Vagina (tissue), 2 donors: Measurements from ENCODE around the gene IFNL4.
"Not testable (repeated sequence)": the region's sequence is repeated elsewhere in the genome, so short reads cannot be mapped to it uniquely, and the experiment has no call there.

Experiments
- POLR2A ChIP-seq, 2 donors: fragments of 450-650 bp; IDR thresholded peaks; one replicate each; pipeline ENCODE4 v1.6.1; 2017; ENCODE audit warnings: antibody characterized with exemption in 2 of 2, mild to moderate bottlenecking in 2 of 2, moderate library complexity in 2 of 2
- POLR2AphosphoS5 ChIP-seq, 2 donors: sonication (generic); formaldehyde crosslinking; IDR thresholded peaks; one replicate each; pipeline ENCODE4 v1.9.0; 2017; ENCODE audit warnings: antibody characterized with exemption in 2 of 2, mild to moderate bottlenecking in 2 of 2, low read depth in 1 of 2; ENCODE audit not compliant: insufficient read depth in 1 of 2
- TF ChIP-seq, protein P1 (sequence below), 3 experiments: fragments of 450-650 bp in 2 of 3; fragments of 200-600 bp in 1 of 3; sonication (generic) in 1 of 3; IDR thresholded peaks; one replicate each; pipeline ENCODE4 v1.5.1; 2017 to 2019; ENCODE audit warnings: antibody characterized with exemption in 3 of 3, mild to moderate bottlenecking in 2 of 3, moderate library complexity in 2 of 3

DNA sequence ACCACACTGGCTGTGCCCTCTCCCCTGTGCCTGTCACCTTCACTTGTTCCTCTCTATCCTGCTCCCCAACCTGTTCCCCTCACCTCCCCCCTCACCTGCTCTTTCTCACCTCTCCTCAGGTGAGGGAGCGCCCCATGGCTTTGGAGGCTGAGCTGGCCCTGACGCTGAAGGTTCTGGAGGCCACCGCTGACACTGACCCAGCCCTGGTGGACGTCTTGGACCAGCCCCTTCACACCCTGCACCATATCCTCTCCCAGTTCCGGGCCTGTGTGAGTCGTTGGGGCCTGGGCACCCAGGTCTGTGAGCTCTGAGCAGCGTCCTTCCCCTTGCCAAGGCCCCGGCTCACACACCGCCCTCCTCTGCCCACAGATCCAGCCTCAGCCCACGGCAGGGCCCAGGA lies 20.7 kb upstream of the IFNL4 start:
- TF ChIP-seq, protein P1, sequence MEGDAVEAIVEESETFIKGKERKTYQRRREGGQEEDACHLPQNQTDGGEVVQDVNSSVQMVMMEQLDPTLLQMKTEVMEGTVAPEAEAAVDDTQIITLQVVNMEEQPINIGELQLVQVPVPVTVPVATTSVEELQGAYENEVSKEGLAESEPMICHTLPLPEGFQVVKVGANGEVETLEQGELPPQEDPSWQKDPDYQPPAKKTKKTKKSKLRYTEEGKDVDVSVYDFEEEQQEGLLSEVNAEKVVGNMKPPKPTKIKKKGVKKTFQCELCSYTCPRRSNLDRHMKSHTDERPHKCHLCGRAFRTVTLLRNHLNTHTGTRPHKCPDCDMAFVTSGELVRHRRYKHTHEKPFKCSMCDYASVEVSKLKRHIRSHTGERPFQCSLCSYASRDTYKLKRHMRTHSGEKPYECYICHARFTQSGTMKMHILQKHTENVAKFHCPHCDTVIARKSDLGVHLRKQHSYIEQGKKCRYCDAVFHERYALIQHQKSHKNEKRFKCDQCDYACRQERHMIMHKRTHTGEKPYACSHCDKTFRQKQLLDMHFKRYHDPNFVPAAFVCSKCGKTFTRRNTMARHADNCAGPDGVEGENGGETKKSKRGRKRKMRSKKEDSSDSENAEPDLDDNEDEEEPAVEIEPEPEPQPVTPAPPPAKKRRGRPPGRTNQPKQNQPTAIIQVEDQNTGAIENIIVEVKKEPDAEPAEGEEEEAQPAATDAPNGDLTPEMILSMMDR (IDR thresholded peaks at IDR 0.05), result not testable (repeated sequence)
- TF ChIP-seq POLR2AphosphoS5 (IDR thresholded peaks at IDR 0.05; ENCODE audit: insufficient read depth in 1 of 2, low read depth in 1 of 2); POLR2A (IDR thresholded peaks at IDR 0.05): not testable (repeated sequence)
